CD8-positive, alpha-beta memory T cell (primary cell): ENCODE results near the gene PCNP. TPM values are rescaled to one million over a fixed set of nuclear protein-coding genes. Genes with fewer than 3 reads are reported as not detected.
"Not testable (repeated sequence)": the region's sequence is repeated elsewhere in the genome, so short reads cannot be mapped to it uniquely, and the experiment has no call there.

ENCODE experiments used
- CTCF ChIA-PET: fragments of 350-600 bp; sonication (Branson Sonifier 250); formaldehyde crosslinking; loops from one replicate; lab custom pipeline; 2021; ENCODE audit warnings: antibody characterized with exemption; lab: Charles Lee
- POLR2A ChIA-PET: fragments of 350-600 bp; sonication (Branson Sonifier 250); formaldehyde crosslinking; loops from one replicate; lab custom pipeline; 2021; ENCODE audit warnings: antibody characterized with exemption; lab: Charles Lee
- DNase-seq, 5 donors: peaks; one replicate each; pipeline versions ENCODE4 v3.0.0 to v3.0.0-alpha.2; 2020 to 2022; ENCODE audit warnings: mixed read lengths in 1 of 5
- H3K27ac ChIP-seq: one replicate; pipeline ENCODE4 v1.7.0; 2013; ENCODE audit warnings: low read depth, mild to moderate bottlenecking, low read length, moderate library complexity
- H3K27me3 ChIP-seq: 2 replicates; pipeline ENCODE4 v1.7.0; 2013; ENCODE audit warnings: low read length, mild to moderate bottlenecking; ENCODE audit not compliant: insufficient read depth, poor library complexity, severe bottlenecking
- H3K36me3 ChIP-seq: 2 replicates; pipeline ENCODE4 v1.7.0; 2013; ENCODE audit warnings: mild to moderate bottlenecking, low read length, moderate library complexity; ENCODE audit not compliant: insufficient read depth
- H3K4me1 ChIP-seq: 2 replicates; pipeline ENCODE4 v1.7.0; 2013; ENCODE audit warnings: mild to moderate bottlenecking, low read length, moderate library complexity; ENCODE audit not compliant: insufficient read depth
- H3K4me3 ChIP-seq: 2 replicates; pipeline ENCODE4 v1.7.0; 2013; ENCODE audit warnings: mild to moderate bottlenecking, low read length
- H3K9me3 ChIP-seq: 2 replicates; pipeline ENCODE4 v1.7.0; 2013; ENCODE audit warnings: mild to moderate bottlenecking, low read length
- H3K27ac Mint-ChIP-seq, 8 donors: one replicate each; pipeline ENCODE4 v1.8.0; 2020 to 2021; ENCODE audit warnings: mixed read lengths in 8 of 8, mild to moderate bottlenecking in 6 of 8, inconsistent platforms in 3 of 8, moderate library complexity in 3 of 8
- H3K27me3 Mint-ChIP-seq, 2 donors: one replicate each; pipeline ENCODE4 v1.8.0; 2020 to 2021; ENCODE audit warnings: mixed read lengths in 2 of 2, mild to moderate bottlenecking in 1 of 2, moderate library complexity in 1 of 2
- H3K36me3 Mint-ChIP-seq, 3 donors: one replicate each; pipeline ENCODE4 v1.8.0; 2020 to 2021; ENCODE audit warnings: mixed read lengths in 3 of 3, inconsistent platforms in 1 of 3, mild to moderate bottlenecking in 1 of 3
- H3K4me1 Mint-ChIP-seq, 3 donors: one replicate each; pipeline ENCODE4 v1.8.0; 2020 to 2021; ENCODE audit warnings: mixed read lengths in 3 of 3, inconsistent platforms in 1 of 3, mild to moderate bottlenecking in 1 of 3
- H3K4me3 Mint-ChIP-seq, 7 donors: one replicate each; pipeline ENCODE4 v1.8.0; 2020 to 2021; ENCODE audit warnings: mixed read lengths in 7 of 7, mild to moderate bottlenecking in 6 of 7, moderate library complexity in 4 of 7, inconsistent platforms in 2 of 7
- H3K9me3 Mint-ChIP-seq, 5 donors: one replicate each; pipeline ENCODE4 v1.8.0; 2020 to 2022; ENCODE audit warnings: mixed read lengths in 5 of 5, mild to moderate bottlenecking in 3 of 5, moderate library complexity in 2 of 5, inconsistent platforms in 1 of 5
- polyA plus RNA-seq: library from polyadenylated mRNA; unstranded; fragments of 300-500 nt; fragmentation: Illumina TruSeq; gene quantifications from one replicate; pipeline ENCODE4 v1.2.3, GENCODE V29; 2021
- total RNA-seq, 2 experiments: library from RNA; stranded (reverse); gene quantifications; one replicate each; pipeline ENCODE4 v1.2.3, GENCODE V29; 2021

The PCNP gene
- total and polyA plus RNA-seq, 3 experiments from 2014 or later: 124 to 216 (median 205) TPM

GRCh38 chr3:101625879-101626278 lies 51.9 kb downstream of the PCNP start:
- Mint-ChIP-seq H3K27me3 (no peaks in the 10 kb centered on the region), H3K27ac (no peak overlapping the region), H3K9me3 (no peaks in the 10 kb centered on the region), H3K4me3 (no peak overlapping the region), H3K4me1 (no peaks in the 10 kb centered on the region), H3K36me3 (peaks cover 0 to 4% (median 3%) of the 10 kb centered on the region in 3 donors)
- Histone ChIP-seq H3K36me3 (no peaks in the 10 kb centered on the region), H3K27ac (no peak overlapping the region), H3K9me3 (no peaks in the 10 kb centered on the region), H3K4me3 (no peak overlapping the region), H3K4me1 (no peaks in the 10 kb centered on the region), H3K27me3 (no peaks in the 10 kb centered on the region)
- ChIA-PET CTCF (no interaction called here), POLR2A (no interaction called here)
- DNase-seq: no peak

- POLR2A ChIA-PET: no interaction called here
- no peak overlapping the region for H3K27ac Mint-ChIP-seq
- no peak for DNase-seq
Observed at GRCh38 chr3:101629219-101629618, 55.2 kb downstream of the PCNP start.

GRCh38 chr3:101631098-101631796 lies 57.3 kb downstream of the PCNP start:
- ChIA-PET CTCF (interaction anchor here (1.1 kb wide), 1 partner anchor 9 kb away, joined by 3 read pairs; no protein-coding TSS in a partner anchor), POLR2A (no interaction called here)
- H3K27ac ChIP-seq: no peak overlapping the region
- H3K36me3 Mint-ChIP-seq: no peaks in the 10 kb centered on the region
- no peak overlapping the region for H3K27ac Mint-ChIP-seq
- no peak overlapping the region for H3K4me3 Mint-ChIP-seq
- no peak overlapping the region for H3K4me3 ChIP-seq
- H3K9me3 ChIP-seq: no peaks in the 10 kb centered on the region
- peaks cover 2% of the 10 kb centered on the region in 3 donors for H3K4me1 Mint-ChIP-seq
- no peaks in the 10 kb centered on the region for H3K36me3 ChIP-seq
- no peaks in the 10 kb centered on the region for H3K4me1 ChIP-seq
- H3K27me3 Mint-ChIP-seq: peaks cover 0 to 2% of the 10 kb centered on the region in 2 donors
- DNase-seq: no peak
- H3K9me3 Mint-ChIP-seq: no peaks in the 10 kb centered on the region
- no peaks in the 10 kb centered on the region for H3K27me3 ChIP-seq

More at GRCh38 chr3:101629219-101629618, 55.2 kb downstream of the PCNP start:
- H3K4me1 ChIP-seq: no peaks in the 10 kb centered on the region
- Mint-ChIP-seq H3K27me3 (no peaks in the 10 kb centered on the region), H3K36me3 (peaks cover 0 to 3% (median 0%) of the 10 kb centered on the region in 3 donors), H3K4me3 (no peak overlapping the region), H3K4me1 (no peaks in the 10 kb centered on the region), H3K9me3 (no peaks in the 10 kb centered on the region)
- H3K36me3 ChIP-seq: no peaks in the 10 kb centered on the region
- H3K4me3 ChIP-seq: no peak overlapping the region
- CTCF ChIA-PET: no interaction called here
- no peaks in the 10 kb centered on the region for H3K27me3 ChIP-seq
- H3K9me3 ChIP-seq: no peaks in the 10 kb centered on the region
- H3K27ac ChIP-seq: no peak overlapping the region

- DNase-seq, H3K4me1 ChIP-seq, CTCF ChIA-PET, H3K4me1 Mint-ChIP-seq, H3K27me3 ChIP-seq, H3K4me3 ChIP-seq, H3K27me3 Mint-ChIP-seq, H3K9me3 ChIP-seq, H3K36me3 ChIP-seq, H3K36me3 Mint-ChIP-seq, H3K9me3 Mint-ChIP-seq, POLR2A ChIA-PET, H3K4me3 Mint-ChIP-seq: not testable (repeated sequence)
- peak overlapping the region in 2 of 8 donors; percentile 8 to 17 for H3K27ac Mint-ChIP-seq
- H3K27ac ChIP-seq: peak overlapping the region; percentile 79
Observed at GRCh38 chr3:101631959-101632358, 58.0 kb downstream of the PCNP start.

GRCh38 chr3:101632586-101632985 lies 58.6 kb downstream of the PCNP start:
- POLR2A ChIA-PET: no interaction called here
- peaks cover 0 to 2% of the 10 kb centered on the region in 2 donors for H3K27me3 Mint-ChIP-seq
- CTCF ChIA-PET: no interaction called here
- H3K9me3 Mint-ChIP-seq: no peaks in the 10 kb centered on the region
- Histone ChIP-seq H3K4me1 (no peaks in the 10 kb centered on the region), H3K27me3 (no peaks in the 10 kb centered on the region), H3K9me3 (no peaks in the 10 kb centered on the region), H3K27ac (peak overlapping the region; percentile 79), H3K4me3 (no peak overlapping the region), H3K36me3 (no peaks in the 10 kb centered on the region)
- H3K36me3 Mint-ChIP-seq: no peaks in the 10 kb centered on the region
- no peak overlapping the region for H3K4me3 Mint-ChIP-seq
- no peak for DNase-seq
- H3K27ac Mint-ChIP-seq: no peak overlapping the region
- peaks cover 5% of the 10 kb centered on the region in 3 donors for H3K4me1 Mint-ChIP-seq

GRCh38 chr3:101633186-101633585 lies 59.2 kb downstream of the PCNP start:
- ChIA-PET CTCF (no interaction called here), POLR2A (no interaction called here)

GRCh38 chr3:101634591-101635196 lies 60.7 kb downstream of the PCNP start:
- H3K4me3 Mint-ChIP-seq: no peak overlapping the region
- H3K4me3 ChIP-seq: no peak overlapping the region
- H3K27me3 ChIP-seq: no peaks in the 10 kb centered on the region
- H3K4me1 ChIP-seq: no peaks in the 10 kb centered on the region
- peak overlapping the region; percentile 79 for H3K27ac ChIP-seq
- H3K4me1 Mint-ChIP-seq: peaks cover 5% of the 10 kb centered on the region in 3 donors
- DNase-seq: no peak
- POLR2A ChIA-PET: no interaction called here
- H3K27ac Mint-ChIP-seq: peak overlapping the region in 1 of 8 donors; percentile 75
- H3K36me3 Mint-ChIP-seq: no peaks in the 10 kb centered on the region
- H3K9me3 Mint-ChIP-seq: no peaks in the 10 kb centered on the region
- peaks cover 0 to 2% of the 10 kb centered on the region in 2 donors for H3K27me3 Mint-ChIP-seq
- H3K9me3 ChIP-seq: no peaks in the 10 kb centered on the region
- CTCF ChIA-PET: no interaction called here
- H3K36me3 ChIP-seq: no peaks in the 10 kb centered on the region

More at GRCh38 chr3:101633186-101633585, 59.2 kb downstream of the PCNP start:
- Mint-ChIP-seq H3K36me3 (no peaks in the 10 kb centered on the region), H3K4me3 (no peak overlapping the region), H3K27me3 (peaks cover 0 to 2% of the 10 kb centered on the region in 2 donors), H3K27ac (no peak overlapping the region), H3K4me1 (peaks cover 5% of the 10 kb centered on the region in 3 donors), H3K9me3 (no peaks in the 10 kb centered on the region)
- H3K27ac ChIP-seq: peak overlapping the region; percentile 79
- no peaks in the 10 kb centered on the region for H3K36me3 ChIP-seq
- no peak for DNase-seq
- H3K4me3 ChIP-seq: no peak overlapping the region
- no peaks in the 10 kb centered on the region for H3K4me1 ChIP-seq
- no peaks in the 10 kb centered on the region for H3K27me3 ChIP-seq
- no peaks in the 10 kb centered on the region for H3K9me3 ChIP-seq

GRCh38 chr3:101635345-101635744 lies 61.4 kb downstream of the PCNP start:
- Histone ChIP-seq H3K27ac (peak overlapping the region; percentile 79), H3K27me3 (no peaks in the 10 kb centered on the region), H3K4me3 (no peak overlapping the region), H3K9me3 (no peaks in the 10 kb centered on the region), H3K36me3 (no peaks in the 10 kb centered on the region), H3K4me1 (no peaks in the 10 kb centered on the region)
- H3K4me3 Mint-ChIP-seq: no peak overlapping the region
- DNase-seq: no peak
- CTCF ChIA-PET: interaction anchor here (1.2 kb wide), 1 partner anchor 62 kb away, joined by 3 read pairs; the partner anchor contains the start of gene PCNP
- H3K9me3 Mint-ChIP-seq: no peaks in the 10 kb centered on the region
- POLR2A ChIA-PET: no interaction called here
- H3K4me1 Mint-ChIP-seq: peaks cover 5% of the 10 kb centered on the region in 3 donors
- H3K36me3 Mint-ChIP-seq: no peaks in the 10 kb centered on the region
- H3K27me3 Mint-ChIP-seq: peaks cover 0 to 2% of the 10 kb centered on the region in 2 donors
- H3K27ac Mint-ChIP-seq: no peak overlapping the region
